ENCODE results near the gene ADGRG7. TPM values are rescaled to one million over a fixed set of nuclear protein-coding genes. Genes with fewer than 3 reads are reported as not detected.

The ADGRG7 gene
- total and polyA plus RNA-seq, 7 donors = 1.2 to 7.4 (median 1.4) TPM; not detected in 4

DNA sequence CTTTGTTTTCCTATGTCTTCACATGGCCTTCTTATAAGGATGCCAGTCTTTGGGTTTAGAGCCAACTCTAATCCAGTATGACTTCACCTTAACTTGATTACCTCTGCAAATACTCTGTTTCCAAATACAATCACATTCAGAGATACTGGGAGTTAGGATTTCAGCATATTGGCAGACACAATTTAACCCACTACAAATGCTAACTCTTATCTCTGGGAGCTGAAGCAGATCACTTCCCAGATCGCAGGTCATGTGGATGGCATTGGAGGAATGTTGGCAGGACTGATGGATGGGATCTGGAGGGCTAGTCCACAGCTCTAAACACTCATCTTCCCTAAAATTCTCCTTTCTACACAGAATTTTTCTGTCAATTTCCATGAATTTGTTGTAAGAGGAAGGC lies 46.2 kb upstream of the ADGRG7 start:
- no peaks in the 10 kb centered on the region for H3K27me3 ChIP-seq
- TF ChIP-seq, protein P1, sequence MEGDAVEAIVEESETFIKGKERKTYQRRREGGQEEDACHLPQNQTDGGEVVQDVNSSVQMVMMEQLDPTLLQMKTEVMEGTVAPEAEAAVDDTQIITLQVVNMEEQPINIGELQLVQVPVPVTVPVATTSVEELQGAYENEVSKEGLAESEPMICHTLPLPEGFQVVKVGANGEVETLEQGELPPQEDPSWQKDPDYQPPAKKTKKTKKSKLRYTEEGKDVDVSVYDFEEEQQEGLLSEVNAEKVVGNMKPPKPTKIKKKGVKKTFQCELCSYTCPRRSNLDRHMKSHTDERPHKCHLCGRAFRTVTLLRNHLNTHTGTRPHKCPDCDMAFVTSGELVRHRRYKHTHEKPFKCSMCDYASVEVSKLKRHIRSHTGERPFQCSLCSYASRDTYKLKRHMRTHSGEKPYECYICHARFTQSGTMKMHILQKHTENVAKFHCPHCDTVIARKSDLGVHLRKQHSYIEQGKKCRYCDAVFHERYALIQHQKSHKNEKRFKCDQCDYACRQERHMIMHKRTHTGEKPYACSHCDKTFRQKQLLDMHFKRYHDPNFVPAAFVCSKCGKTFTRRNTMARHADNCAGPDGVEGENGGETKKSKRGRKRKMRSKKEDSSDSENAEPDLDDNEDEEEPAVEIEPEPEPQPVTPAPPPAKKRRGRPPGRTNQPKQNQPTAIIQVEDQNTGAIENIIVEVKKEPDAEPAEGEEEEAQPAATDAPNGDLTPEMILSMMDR (IDR thresholded peaks at IDR 0.05) = no peak
- TF ChIP-seq POLR2AphosphoS5 (IDR thresholded peaks at IDR 0.05) = no peak
- no peak for TF ChIP-seq POLR2A (IDR thresholded peaks at IDR 0.05)
- TF ChIP-seq EP300 (IDR thresholded peaks at IDR 0.05) = no peak
- WGBS, 2 donors = 82 to 91% methylated on average over 1 of the region's 1 CpG
- H3K27ac ChIP-seq = no peak overlapping the region
- no peak overlapping the region for H3K4me3 ChIP-seq
- H3K9me3 ChIP-seq = no peaks in the 10 kb centered on the region
- intact Hi-C loops (cut with DNase I) = no loop called here
- no peak for DNase-seq
- H3K36me3 ChIP-seq = no peaks in the 10 kb centered on the region
- no peaks in the 10 kb centered on the region for H3K4me1 ChIP-seq

- Histone ChIP-seq H3K4me3 (no peak overlapping the region), H3K27me3 (no peaks in the 10 kb centered on the region), H3K36me3 (no peaks in the 10 kb centered on the region), H3K4me1 (no peaks in the 10 kb centered on the region), H3K27ac (no peak overlapping the region), H3K9me3 (no peaks in the 10 kb centered on the region)
- no peak for DNase-seq
- no peak for TF ChIP-seq POLR2A (IDR thresholded peaks at IDR 0.05)
- no peak for TF ChIP-seq POLR2AphosphoS5 (IDR thresholded peaks at IDR 0.05)
- TF ChIP-seq, protein P1 (IDR thresholded peaks at IDR 0.05) = no peak
- TF ChIP-seq EP300 (IDR thresholded peaks at IDR 0.05) = no peak
- WGBS, 2 donors = 89 to 96% methylated on average over 2 of the region's 2 CpGs
- intact Hi-C loops (cut with DNase I) = no loop called here
These were observed 45.7 kb upstream of the ADGRG7 start for GRCh38 chr3:100563652-100564211.

GRCh38 chr3:100570811-100571210 lies 38.6 kb upstream of the ADGRG7 start:
- WGBS, 2 donors = 91 to 94% methylated on average over 2 of the region's 2 CpGs
- intact Hi-C loops (cut with DNase I) = no loop called here
- Histone ChIP-seq H3K9me3 (no peaks in the 10 kb centered on the region), H3K4me3 (no peak overlapping the region), H3K4me1 (no peaks in the 10 kb centered on the region), H3K27ac (no peak overlapping the region), H3K36me3 (peaks cover 0 to 18% (median 0%) of the 10 kb centered on the region in 4 donors), H3K27me3 (no peaks in the 10 kb centered on the region)
- no peak for DNase-seq
- TF ChIP-seq, protein P1 (IDR thresholded peaks at IDR 0.05) = no peak
- TF ChIP-seq EP300 (IDR thresholded peaks at IDR 0.05) = no peak
- TF ChIP-seq POLR2AphosphoS5 (IDR thresholded peaks at IDR 0.05) = no peak
- TF ChIP-seq POLR2A (IDR thresholded peaks at IDR 0.05) = no peak

- Histone ChIP-seq H3K27ac (no peak overlapping the region), H3K27me3 (no peaks in the 10 kb centered on the region), H3K4me3 (no peak overlapping the region), H3K9me3 (no peaks in the 10 kb centered on the region), H3K36me3 (peaks cover 0 to 12% (median 0%) of the 10 kb centered on the region in 4 donors), H3K4me1 (no peaks in the 10 kb centered on the region)
- no peak for DNase-seq
- TF ChIP-seq POLR2A (IDR thresholded peaks at IDR 0.05) (no peak), EP300 (IDR thresholded peaks at IDR 0.05) (no peak), POLR2AphosphoS5 (IDR thresholded peaks at IDR 0.05) (no peak)
- TF ChIP-seq, protein P1 (IDR thresholded peaks at IDR 0.05) = no peak
- intact Hi-C loops (cut with DNase I) = no loop called here
- 96 to 97% methylated on average over 3 of the region's 3 CpGs for WGBS, 2 donors
These were observed 34.9 kb upstream of the ADGRG7 start for GRCh38 chr3:100574536-100574935.

GRCh38 chr3:100575704-100576103 lies 33.7 kb upstream of the ADGRG7 start:
- Histone ChIP-seq H3K4me3 (no peak overlapping the region), H3K4me1 (no peaks in the 10 kb centered on the region), H3K9me3 (no peaks in the 10 kb centered on the region), H3K27ac (no peak overlapping the region), H3K27me3 (no peaks in the 10 kb centered on the region), H3K36me3 (peaks cover 0 to under 1% (median 0%) of the 10 kb centered on the region in 4 donors)
- TF ChIP-seq, protein P1 (IDR thresholded peaks at IDR 0.05) = no peak
- intact Hi-C loops (cut with DNase I) = no loop called here
- 87 to 94% methylated on average over 6 of the region's 6 CpGs for WGBS, 2 donors
- DNase-seq = no peak
